ENCODE data around the gene USF2.

Gene USF2

DNA sequence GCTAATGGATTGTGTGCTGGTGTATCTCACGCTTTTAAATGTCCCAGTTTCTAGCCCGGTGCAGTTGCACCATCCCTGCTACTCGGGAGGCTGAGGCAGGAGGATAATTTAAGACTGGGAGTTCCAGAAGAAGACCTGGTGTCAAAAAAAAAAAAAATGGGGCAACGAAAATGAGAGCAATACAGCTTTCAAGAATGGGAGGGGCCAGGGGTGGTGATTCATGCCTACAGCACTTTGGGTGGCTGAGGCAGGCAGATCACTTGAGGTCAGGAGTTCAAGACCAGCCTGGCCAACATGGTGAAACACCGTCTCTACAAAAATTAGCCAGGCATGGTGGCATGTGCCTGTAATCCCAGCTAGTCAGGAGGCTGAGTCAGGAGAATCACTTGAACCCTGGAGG lies 17.3 kb downstream of the USF2 start:
- peak; percentile 18 for DNase-seq

DNA sequence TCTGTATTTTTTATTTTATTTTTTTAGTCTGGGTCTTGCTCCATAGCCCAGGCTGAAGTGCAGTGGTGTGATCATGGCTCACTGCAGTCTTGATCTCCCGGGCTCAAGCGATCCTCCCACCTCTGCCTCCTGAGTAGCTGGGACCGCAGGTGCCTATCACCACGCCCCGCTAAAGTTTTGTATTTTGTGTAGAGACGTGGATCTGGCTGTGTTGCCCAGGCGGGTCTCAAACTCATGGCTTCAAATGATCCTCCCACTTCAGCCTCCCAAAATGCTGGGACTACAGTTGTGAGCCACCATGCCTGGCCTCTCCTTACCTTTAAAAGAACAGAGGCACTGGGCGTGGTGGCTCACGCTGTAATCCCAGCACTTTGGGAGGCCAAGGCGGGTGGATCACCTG lies 19.0 kb downstream of the USF2 start:
- no peak for DNase-seq

DNA sequence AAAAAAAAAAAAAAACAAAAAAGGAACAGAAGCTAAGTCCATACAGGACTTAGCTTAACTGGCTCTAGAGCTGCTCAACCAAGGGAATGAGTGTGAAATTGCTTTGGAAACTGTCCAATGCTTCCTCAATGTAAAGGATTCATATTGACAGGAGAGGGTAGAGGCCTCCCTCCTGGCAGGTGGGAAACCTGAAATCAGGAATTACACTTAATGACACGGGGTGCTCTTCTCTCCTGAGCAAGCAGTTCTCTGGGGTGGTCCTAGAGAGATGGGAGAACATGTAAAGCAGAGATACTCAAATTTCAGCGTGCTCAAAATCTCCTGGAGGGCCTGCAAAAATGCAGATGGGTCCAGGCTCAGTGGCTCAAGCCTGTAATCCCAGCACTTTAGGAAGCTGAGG lies 19.6 kb downstream of the USF2 start:
- no peak for DNase-seq

DNA sequence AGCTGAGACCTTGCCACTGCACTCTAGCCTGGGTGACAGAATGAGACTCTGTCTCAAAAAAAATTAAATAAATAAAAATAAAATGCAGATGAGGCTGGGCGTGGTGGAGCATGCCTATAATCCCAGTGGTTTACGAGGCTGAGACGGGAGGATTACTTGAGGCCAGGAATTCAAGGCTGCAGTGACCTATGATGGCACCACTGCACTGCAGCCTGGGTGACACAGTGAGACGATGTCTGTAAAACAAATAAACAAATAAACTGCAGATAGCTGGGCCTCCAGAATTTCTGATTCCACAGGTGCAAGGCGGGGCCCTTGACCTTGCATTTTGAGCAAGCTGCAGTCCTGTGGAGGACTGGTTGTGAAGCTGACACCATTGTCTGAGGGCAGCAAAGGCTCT lies 20.1 kb downstream of the USF2 start:
- DNase-seq, result no peak

DNA sequence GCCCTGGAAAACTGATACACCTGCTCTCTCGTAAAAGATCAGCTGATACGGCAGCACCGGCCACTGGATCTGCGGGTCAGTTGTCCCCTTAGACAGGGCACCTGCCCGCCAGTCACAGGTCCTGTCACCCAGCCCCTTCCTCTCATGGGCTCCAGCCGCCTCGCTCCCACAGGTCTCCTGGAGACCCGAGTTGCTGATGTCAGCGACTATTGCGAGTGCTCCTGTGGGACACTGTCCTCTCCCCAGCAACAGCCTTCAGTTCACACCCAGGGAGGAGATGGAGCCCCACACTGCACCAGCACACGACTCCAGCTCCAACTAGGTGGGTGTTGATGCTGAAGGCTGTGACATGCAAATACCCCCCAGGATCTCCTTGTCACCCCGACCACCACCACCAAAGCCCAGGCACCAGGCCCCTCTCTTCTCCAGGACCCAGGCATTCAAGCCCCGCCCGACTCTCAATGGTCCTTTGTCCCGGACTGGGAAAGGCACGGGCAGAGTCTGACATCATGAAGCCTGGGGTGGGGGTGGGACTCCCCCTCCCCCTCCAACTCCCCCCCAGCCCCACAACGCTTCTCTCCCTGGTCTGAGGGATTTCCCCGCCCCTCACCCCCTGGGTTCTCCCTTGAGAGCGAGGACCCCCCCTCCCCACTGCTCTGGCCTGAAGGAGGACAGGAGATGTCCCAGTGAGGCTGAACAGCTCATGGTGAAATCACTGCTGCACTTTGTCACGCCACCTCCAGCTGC lies 21.8 kb downstream of the USF2 start:
- DNase-seq, result no peak

DNA sequence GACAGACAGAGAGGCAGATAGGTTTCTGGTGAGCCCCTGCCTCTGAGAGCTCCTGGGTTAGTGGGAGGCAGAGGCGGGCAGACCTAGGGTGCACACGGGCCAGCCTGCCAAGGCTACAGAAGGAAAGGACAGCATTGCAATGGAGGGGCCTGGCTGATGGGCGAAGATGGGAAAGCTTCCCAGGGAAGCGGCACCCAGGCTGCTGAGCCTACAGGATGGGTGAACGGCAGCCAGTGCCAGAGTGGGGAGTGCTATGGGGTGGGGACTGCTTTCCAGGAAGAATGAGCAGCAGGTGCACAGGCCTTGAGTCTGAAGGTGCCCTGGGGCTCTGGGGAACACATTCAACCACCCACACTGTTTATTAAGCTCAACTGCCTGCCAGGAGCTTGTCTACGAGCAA lies 22.5 kb downstream of the USF2 start:
- DNase-seq, result no peak

DNA sequence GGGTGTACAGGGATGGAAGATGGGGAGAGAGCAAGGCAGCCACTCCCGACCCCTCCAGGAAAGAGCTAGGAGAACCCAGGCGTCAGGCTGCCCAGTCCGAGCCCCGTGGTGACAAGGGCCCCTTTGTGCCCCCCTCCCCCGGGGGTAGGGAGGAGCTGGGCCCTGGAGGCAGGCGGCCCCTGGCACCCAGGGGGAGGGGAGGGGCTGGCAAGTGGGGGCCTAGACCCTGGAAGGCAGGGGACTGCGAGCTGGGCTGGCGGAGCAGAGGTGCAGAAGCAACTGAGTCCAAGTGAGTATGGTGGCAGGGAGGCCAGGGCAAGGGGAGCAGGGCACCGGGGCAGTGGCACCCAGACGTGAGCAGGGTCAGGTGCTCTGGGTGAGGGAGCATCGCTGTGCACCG lies 23.2 kb downstream of the USF2 start, which contains the start of gene MAG:
Gene MAG (plus strand): TSS at position 246 of the 400 bp plus-strand sequence. CDS start 3,248 bp downstream, outside the sequence.
- DNase-seq, result no peak

DNA sequence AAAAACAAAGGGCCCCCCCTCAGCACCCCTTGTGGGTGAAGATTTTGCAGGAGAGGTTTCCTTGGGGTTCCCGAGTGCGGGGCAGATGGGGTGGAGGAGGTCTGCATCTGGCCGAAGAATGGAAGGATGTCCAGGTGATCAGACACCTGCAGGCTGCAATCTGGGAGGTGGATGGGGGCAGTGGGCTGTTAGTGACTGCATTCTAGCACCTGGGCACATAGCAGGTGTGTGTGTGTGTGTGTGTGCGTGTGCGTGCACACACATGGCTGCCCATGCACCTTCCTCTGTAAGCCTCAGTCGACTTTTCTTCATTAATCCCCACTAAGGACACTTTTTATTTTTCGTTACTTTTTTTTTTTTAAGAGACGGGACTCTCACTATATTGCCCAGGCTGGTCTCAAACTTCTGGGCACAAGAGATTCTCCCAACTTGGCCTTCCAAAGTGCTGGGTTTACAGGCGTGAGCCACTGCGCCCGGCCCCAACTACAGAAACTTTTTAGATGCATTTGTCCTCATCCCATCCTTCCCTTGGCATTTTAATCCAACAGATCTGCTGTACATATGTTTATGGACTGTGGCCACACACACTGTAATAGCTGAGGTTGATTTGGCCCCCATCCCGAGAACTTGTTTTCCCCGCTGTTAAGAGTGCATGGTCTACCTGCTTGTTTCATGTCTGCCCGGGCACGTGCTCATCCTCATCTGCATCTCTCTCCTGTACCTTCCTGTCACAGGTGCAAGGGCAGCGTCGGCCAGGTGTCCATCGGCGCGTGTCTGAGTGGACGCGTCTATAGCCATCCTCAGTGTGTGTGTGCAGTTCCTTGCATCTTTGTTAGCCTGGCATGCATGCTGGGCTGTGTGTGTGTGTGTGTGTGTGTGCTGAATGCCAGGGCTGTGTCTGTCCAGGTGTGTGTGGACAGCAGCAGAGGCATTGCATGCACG lies 23.9 kb downstream of the USF2 start:
- no peak for DNase-seq

DNA sequence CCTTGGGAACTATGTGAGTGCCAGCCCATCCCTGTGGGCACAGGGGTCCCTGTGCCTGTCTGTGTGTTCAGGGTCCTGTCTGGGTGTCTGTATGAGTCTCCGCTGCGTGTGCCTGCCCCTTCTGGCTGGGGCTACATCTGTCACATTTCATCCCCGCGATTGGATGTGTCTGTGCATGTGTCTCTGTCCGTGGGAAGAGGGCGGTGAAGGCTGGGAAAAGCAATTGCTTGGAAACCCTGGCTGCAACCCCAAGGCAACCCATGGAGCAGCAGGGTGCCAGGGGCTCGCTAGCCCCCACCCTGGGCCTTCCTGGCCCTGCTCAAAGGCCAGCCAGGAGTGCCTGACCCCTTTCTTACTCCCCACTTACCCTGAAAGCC lies 24.6 kb downstream of the USF2 start:
- no peak for DNase-seq

DNA sequence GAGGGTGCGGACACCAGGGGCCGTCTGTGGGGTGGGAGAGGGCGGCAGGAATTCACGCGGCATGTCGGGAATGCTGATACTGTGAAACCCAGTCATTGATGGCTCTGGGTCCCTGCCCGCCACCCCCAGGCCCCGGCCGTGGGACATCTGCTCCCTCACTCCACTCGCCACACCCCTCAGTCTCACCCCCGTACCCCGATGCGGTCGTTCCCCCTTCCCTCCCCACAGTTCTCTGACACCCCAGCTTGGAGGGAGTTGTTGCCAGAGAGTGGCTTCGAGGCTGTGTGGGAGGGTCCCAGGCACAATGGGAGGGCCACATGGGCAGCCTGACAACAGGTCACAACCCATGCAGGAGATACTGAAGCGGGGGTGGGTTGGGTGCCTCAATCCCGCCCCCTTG lies 25.0 kb downstream of the USF2 start:
- no peak for DNase-seq

DNA sequence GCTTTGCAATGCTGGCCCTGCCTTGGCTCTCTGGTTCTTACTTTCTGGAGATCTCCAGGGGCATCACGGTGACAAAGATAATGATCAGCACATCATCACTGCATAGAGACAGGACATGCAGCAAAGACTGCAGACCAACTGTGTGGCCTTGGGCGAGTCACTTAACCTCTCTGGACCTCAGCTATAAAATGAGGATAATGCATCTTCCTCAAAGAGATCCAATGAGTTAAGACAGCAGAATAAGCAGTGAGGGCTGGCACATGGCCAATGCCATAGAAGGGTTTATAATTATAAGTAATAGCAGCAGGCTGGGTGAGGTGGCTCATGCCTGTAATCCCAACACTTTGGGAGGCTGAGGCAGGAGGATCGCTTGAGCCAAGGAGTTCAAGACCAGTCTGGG lies 25.6 kb downstream of the USF2 start:
- DNase-seq, result no peak

DNA sequence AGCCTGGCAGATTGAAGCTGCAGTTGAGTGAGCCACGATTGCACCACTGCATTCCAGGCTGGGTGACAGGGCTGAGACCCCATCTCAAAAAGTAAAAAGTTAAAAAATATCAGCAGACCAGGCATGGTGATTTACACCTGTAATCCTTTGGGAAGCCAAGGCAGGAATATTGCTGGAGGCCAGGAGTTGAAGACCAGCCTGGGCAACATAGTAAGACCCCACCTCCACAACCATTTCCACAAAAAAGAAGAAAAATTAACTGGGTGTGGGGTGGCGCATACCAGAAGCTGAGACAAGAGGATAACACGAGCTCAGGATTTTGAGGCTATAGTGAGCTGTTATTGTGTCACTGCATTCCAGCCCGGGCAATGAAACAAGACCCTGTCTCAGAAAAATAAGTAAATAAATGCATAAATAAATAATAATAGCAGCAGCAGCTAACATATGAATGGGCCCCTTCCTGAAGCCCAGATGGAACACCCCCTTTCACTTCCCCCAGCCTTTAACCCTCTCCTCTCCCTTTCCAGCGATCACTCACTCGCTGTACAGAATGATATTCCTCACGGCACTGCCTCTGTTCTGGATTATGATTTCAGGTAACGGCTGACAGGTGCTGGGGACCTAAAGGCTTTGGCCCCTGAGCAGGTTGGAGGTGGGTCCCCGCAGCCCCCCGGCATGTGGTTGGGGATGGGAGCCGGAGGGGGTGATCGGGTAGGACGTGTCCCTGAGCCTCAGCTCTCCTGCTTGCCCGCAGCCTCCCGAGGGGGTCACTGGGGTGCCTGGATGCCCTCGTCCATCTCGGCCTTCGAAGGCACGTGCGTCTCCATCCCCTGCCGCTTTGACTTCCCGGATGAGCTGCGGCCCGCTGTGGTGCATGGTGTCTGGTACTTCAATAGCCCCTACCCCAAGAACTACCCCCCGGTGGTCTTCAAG lies 26.4 kb downstream of the USF2 start:
- no peak for DNase-seq

DNA sequence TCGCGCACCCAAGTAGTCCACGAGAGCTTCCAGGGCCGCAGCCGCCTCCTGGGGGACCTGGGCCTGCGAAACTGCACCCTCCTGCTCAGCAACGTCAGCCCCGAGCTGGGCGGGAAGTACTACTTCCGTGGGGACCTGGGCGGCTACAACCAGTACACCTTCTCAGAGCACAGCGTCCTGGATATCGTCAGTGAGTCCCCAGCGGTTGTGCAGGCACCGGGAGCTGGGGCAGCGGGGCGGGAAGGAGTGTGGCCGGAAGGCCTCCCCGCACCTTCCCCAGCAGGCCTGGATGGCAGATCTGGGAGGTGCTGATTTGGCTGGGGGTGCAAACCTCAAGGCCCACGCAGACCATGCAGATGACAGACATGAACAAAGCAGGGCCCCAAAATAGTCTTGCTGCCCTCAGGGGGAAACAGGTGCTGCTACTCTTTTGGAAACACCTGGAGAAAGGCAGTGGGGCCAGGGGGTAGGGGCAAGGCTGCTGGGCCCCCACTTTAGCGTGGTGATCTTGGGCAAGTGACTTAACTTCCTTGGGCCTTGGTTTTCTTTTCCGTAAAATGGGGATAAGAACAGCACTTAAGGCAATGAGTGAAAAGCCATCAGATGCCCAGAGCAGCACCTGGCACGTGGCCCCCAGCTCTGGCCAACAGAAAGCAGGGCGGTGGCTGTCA lies 27.2 kb downstream of the USF2 start:
- DNase-seq, result peak; percentile 27

DNA sequence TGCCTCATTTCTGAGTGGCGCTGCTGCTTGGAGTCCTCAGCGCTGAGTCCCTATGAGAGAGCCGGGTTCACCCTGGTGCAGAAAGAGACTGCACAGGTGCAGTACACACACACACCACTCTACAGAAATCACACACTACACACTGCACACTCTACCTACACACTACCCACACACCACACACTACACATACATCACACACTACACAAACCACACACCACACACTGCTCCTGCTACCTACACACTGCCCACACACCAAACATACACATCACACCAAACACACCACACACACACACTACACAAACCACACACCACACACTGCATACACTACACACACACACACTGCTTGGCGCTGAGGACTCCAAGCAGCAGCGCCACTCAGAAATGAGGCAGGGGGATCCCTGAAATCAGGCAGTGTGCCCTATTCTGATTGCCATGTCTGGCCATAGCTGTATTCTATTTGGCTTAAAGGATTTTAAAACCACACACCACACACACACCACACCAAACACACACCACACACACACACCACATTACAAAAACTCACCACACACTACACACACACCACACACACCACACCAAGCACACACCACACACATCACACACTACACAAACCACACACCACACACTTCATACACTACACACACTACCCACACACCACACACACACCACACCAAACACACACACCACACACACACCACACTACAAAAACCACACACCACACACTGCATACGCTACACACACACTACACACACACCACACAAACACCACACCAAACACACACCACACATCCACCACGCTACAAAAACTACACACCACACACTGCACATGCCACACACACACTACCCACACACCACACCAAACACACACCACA lies 28.1 kb downstream of the USF2 start:
- DNase-seq, result no peak

DNA sequence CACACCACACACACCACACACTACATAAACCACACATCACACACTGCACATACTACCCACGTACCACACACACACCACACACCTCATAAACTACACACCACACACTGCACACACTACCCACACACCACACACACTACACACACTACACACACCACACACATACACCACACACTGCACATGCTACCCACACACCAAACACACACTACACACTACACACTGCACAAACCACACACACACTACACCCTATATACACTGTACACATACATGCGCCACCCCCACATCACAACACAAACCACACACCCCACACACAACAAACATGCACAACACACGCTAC lies 28.7 kb downstream of the USF2 start:
- DNase-seq, result no peak

DNA sequence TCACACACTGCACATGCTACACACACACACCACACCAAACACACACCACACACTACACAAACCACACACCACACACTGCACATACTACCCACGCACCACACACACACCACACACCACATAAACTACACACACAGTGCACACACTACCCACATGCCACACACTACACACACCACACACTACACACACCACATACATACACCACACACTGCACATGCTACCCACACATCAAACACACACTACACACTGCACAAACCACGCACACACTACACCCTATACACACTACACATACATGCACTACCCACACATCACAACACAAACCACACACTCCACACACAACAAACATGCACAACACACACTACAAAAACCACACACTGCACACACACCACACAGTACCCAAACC lies 29.2 kb downstream of the USF2 start:
- DNase-seq, result no peak

DNA sequence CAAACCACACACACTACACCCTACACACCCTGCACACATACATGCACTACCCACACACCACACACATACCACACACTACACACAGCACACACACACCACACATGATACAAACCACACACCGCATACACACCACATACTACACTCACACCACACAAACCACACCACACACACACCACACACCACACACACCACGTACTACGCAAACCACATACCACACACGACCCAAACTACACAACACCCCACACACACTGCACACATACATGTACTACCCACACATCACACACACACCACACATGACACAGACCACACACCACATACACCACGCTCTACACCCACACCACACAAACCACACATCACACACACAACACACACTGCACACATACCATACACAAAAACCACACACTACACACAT lies 29.8 kb downstream of the USF2 start:
- DNase-seq, result no peak

DNA sequence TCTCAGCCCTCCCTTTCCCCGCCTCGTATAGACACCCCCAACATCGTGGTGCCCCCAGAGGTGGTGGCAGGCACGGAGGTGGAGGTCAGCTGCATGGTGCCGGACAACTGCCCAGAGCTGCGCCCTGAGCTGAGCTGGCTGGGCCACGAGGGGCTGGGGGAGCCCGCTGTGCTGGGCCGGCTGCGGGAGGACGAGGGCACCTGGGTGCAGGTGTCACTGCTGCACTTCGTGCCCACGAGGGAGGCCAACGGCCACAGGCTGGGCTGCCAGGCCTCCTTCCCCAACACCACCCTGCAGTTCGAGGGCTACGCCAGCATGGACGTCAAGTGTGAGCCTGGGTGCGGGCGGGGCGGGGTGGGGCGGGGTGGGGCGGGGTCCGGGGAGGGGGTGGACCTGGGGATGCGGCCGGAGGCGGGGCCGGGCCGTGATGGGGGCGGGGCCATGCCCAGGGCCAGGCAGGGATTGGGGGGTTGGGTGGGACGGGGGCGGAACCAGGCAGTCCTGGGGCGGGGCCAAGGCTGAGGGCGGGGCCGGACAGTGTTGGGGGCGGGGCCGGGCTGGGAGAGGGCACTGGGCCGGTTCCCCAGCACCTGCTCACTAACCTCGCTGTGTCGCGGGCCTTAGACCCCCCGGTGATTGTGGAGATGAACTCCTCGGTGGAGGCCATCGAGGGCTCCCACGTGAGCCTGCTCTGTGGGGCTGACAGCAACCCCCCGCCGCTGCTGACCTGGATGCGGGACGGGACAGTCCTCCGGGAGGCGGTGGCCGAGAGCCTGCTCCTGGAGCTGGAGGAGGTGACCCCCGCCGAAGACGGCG lies 31.0 kb downstream of the USF2 start:
- DNase-seq, result no peak

DNA sequence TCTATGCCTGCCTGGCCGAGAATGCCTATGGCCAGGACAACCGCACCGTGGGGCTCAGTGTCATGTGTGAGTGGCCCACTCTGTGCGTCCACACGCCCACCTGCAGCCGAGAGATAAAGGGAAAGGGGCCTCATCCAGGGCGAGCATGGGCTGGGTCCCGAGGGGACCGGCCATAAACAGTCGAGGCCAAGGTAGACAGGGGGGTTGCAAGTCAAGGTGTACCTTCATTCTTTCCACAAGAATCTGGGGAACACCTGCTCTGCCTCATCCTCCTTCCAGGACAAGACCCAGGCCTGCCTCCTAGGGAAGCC lies 31.5 kb downstream of the USF2 start:
- no peak for DNase-seq

DNA sequence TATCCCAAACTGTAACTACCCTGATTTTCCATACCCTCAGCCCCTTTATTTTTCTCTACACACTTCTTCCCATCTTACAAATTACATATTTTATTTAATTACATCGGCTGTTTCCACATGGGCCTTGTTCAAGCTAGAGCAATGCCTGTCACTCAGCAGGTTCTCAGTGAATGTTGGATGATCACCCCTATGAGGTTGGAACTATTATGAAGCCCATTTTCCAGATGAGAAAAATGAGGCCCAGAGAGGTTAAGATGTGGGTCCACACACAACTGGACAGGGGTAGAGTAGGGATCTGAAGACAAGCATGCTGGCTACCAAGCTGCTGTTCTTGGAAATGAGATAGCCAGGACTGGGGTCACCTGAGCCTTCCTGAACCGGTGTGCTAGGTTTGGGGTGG lies 33.2 kb downstream of the USF2 start:
- no peak for DNase-seq

DNA sequence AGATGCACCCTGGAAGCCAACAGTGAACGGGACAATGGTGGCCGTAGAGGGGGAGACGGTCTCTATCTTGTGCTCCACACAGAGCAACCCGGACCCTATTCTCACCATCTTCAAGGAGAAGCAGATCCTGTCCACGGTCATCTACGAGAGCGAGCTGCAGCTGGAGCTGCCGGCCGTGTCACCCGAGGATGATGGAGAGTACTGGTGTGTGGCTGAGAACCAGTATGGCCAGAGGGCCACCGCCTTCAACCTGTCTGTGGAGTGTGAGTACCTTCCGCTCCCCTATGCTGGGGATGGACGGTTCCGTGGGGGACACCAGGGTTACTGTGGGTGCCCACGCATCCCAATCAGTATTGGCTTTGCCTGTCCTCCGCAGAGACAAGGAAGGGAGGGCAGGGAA lies 33.7 kb downstream of the USF2 start:
- no peak for DNase-seq
